ENCODE data around the gene ATG10.
"Not testable (repeated sequence)": the region's sequence is repeated elsewhere in the genome, so short reads cannot be mapped to it uniquely, and the experiment has no call there.

ATG10 gene

GRCh38 chr5:82045554-82046275, 73.9 kb downstream of the ATG10 start:
- DNase-seq = no peak
- intact Hi-C loops (cut with DNase I) = no loop called here

- DNase-seq = no peak
- intact Hi-C loops (cut with DNase I) = no loop called here
Observed at GRCh38 chr5:82046276-82046647, 74.4 kb downstream of the ATG10 start.

- intact Hi-C loops (cut with DNase I) = no loop called here
- DNase-seq = no peak
Observed at GRCh38 chr5:82050955-82051354, 79.1 kb downstream of the ATG10 start.

GRCh38 chr5:82054004-82054710, 82.3 kb downstream of the ATG10 start:
- no peak for DNase-seq
- intact Hi-C loops (cut with DNase I) = no loop called here

- no peak for DNase-seq
- intact Hi-C loops (cut with DNase I) = no loop called here
Observed at GRCh38 chr5:82057051-82057450, 85.2 kb downstream of the ATG10 start.

- intact Hi-C loops (cut with DNase I) = no loop called here
- no peak for DNase-seq
Observed at GRCh38 chr5:82058710-82059109, 86.9 kb downstream of the ATG10 start.

GRCh38 chr5:82066791-82067190, 95.0 kb downstream of the ATG10 start:
- intact Hi-C loops (cut with DNase I) = no loop called here
- no peak for DNase-seq

GRCh38 chr5:82068042-82068441, 96.2 kb downstream of the ATG10 start:
- DNase-seq; intact Hi-C loops (cut with DNase I): not testable (repeated sequence)

GRCh38 chr5:82068723-82069122, 96.9 kb downstream of the ATG10 start:
- intact Hi-C loops (cut with DNase I) = no loop called here

GRCh38 chr5:82072138-82072537, 100.3 kb downstream of the ATG10 start:
- intact Hi-C loops (cut with DNase I) = no loop called here
- DNase-seq = no peak

More at GRCh38 chr5:82068723-82069122, 96.9 kb downstream of the ATG10 start:
- DNase-seq = no peak

GRCh38 chr5:82073179-82073578, 101.4 kb downstream of the ATG10 start:
- no peak for DNase-seq
- intact Hi-C loops (cut with DNase I) = no loop called here

GRCh38 chr5:82074950-82075349, 103.1 kb downstream of the ATG10 start:
- no peak for DNase-seq
- intact Hi-C loops (cut with DNase I) = no loop called here

GRCh38 chr5:82077496-82077895, 105.7 kb downstream of the ATG10 start:
- DNase-seq = no peak
- intact Hi-C loops (cut with DNase I) = no loop called here

GRCh38 chr5:82091617-82092016, 119.8 kb downstream of the ATG10 start:
- DNase-seq = no peak
- intact Hi-C loops (cut with DNase I) = no loop called here

- intact Hi-C loops (cut with DNase I) = no loop called here
- no peak for DNase-seq
Observed at GRCh38 chr5:82095536-82095935, 123.7 kb downstream of the ATG10 start.

GRCh38 chr5:82096249-82096648, 124.4 kb downstream of the ATG10 start:
- intact Hi-C loops (cut with DNase I) = no loop called here
- DNase-seq = no peak

- no peak for DNase-seq
- intact Hi-C loops (cut with DNase I) = no loop called here
Observed at GRCh38 chr5:82100303-82101077, 128.7 kb downstream of the ATG10 start.

- no peak for DNase-seq
- intact Hi-C loops (cut with DNase I) = loop anchor here (5.0 kb wide), 2 partner anchors 57 to 122 kb away; no protein-coding TSS in a partner anchor
Observed at GRCh38 chr5:82104872-82105271, 133.0 kb downstream of the ATG10 start.

- intact Hi-C loops (cut with DNase I) = loop anchor here (5.0 kb wide), 2 partner anchors 57 to 122 kb away; no protein-coding TSS in a partner anchor
- DNase-seq = no peak
Observed at GRCh38 chr5:82105457-82105856, 133.6 kb downstream of the ATG10 start.

- intact Hi-C loops (cut with DNase I) = loop anchor here (5.0 kb wide), 2 partner anchors 56 to 121 kb away; no protein-coding TSS in a partner anchor
- DNase-seq = no peak
Observed at GRCh38 chr5:82106207-82106606, 134.4 kb downstream of the ATG10 start.

- intact Hi-C loops (cut with DNase I) = loop anchor here (5.0 kb wide), 2 partner anchors 56 to 121 kb away; no protein-coding TSS in a partner anchor
- DNase-seq = no peak
Observed at GRCh38 chr5:82106756-82107155, 134.9 kb downstream of the ATG10 start.
